ENCODE data around the gene KIF5A. TPM values are rescaled to one million over a fixed set of nuclear protein-coding genes. Genes with fewer than 3 reads are reported as not detected.

Gene KIF5A
- total RNA-seq, 1 experiment from 2014 or later, result 0.05 TPM

DNA sequence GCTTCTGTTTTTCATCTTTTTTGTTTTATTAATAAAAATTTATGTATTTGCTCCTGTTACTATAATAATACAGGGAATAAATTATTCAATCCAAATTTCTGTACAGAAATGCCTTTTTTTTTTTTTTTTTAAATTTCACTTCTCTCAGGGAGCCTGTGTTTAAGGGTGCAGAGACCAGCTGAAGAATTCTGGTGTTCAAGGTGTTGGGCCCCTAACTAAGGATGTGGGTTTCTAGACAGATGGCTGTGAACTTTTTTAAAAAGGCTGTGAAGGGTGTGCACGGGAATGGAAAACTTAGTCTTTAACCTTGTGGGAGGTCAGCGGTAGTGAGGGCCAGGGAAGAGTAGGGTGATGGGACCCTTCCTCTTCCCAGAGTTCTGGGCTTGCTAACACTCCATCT, 53.5 kb downstream of the KIF5A start:
- no peaks in the 10 kb centered on the region for H3K9me3 Mint-ChIP-seq (ENCODE audit: unreplicated experiment)
- peaks cover 3% of the 10 kb centered on the region for H3K36me3 ChIP-seq (ENCODE audit: control insufficient read depth, insufficient read depth, low read length)
- H3K4me3 Mint-ChIP-seq (ENCODE audit: unreplicated experiment), result peak overlapping the region; percentile 74
- intact Hi-C loops (cut with micrococcal nuclease; ENCODE audit: unreplicated experiment), result no loop called here
- ChIA-PET CTCF (interaction anchor here (0.8 to 1.4 kb wide), 3 partner anchors 11 to 56 kb away, joined by 3 to 6 read pairs (median 4); no protein-coding TSS in a partner anchor), POLR2A (interaction anchor here (0.6 kb wide), 1 partner anchor 91 kb away, joined by 3 read pairs; no protein-coding TSS in a partner anchor)
- no peak for DNase-seq
- H3K27me3 Mint-ChIP-seq (ENCODE audit: insufficient read depth, unreplicated experiment), result no peaks in the 10 kb centered on the region
- peaks cover 22% of the 10 kb centered on the region for H3K36me3 Mint-ChIP-seq (ENCODE audit: insufficient read depth, unreplicated experiment)
- no TSS peak for BruUV-seq (replicated peaks)
- peaks cover 7% of the 10 kb centered on the region for H3K4me1 Mint-ChIP-seq (ENCODE audit: low read depth, unreplicated experiment)
- peaks cover 6% of the 10 kb centered on the region; the same call in 1 of the 2 replicates for H3K4me1 ChIP-seq
- H3K9me3 ChIP-seq, result no peaks in the 10 kb centered on the region
- TF ChIP-seq CTCF (IDR thresholded peaks at IDR 0.05; ENCODE audit: insufficient read depth in 1 of 2, low read depth in 1 of 2, low read length in 1 of 2, severe bottlenecking in 1 of 2, unreplicated experiment in 1 of 2), result no peak
- H3K4me3 ChIP-seq (ENCODE audit: low read depth, low read length), result no peak overlapping the region
- H3K27ac Mint-ChIP-seq (ENCODE audit: unreplicated experiment), result no peak overlapping the region
- H3K27me3 ChIP-seq (replicated peaks; ENCODE audit: control insufficient read depth, insufficient read depth, low read length), result no peaks in the 10 kb centered on the region

DNA sequence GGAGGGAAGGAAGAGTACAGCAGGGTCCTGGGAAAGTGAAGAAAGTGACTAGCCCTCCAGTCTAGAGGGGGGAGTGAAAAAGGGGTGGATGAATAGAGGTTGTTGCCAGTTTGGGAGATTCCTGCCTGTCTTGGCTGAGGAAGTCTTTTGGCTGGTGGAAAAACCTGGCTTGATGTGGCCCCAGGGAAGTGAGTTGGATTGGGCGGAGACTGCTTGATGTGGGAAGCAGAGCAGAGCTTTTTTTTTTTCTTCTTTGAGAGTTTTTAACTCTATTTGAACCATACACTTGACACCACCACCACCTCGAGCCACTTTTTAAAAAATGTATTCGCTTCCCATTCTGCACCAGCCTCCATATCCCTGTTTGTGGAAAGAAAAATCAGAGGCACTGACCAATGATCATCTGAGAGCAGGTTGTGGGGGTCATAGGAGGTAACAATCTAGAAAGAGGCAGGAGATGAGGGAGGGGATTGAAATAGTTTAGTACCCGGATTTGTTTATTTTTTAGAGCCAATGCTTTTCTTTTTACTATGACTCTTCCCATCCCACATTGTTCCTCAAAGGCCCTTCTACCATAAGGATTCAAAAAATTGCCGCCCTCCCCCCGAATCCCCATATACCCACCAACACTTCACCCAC, 54.1 kb downstream of the KIF5A start:
- no TSS peak for BruUV-seq (replicated peaks)
- H3K4me1 Mint-ChIP-seq (ENCODE audit: low read depth, unreplicated experiment), result peaks cover 7% of the 10 kb centered on the region
- H3K36me3 ChIP-seq (ENCODE audit: control insufficient read depth, insufficient read depth, low read length), result peaks cover 3% of the 10 kb centered on the region
- peaks cover 6% of the 10 kb centered on the region; the same call in 1 of the 2 replicates for H3K4me1 ChIP-seq
- H3K9me3 ChIP-seq, result no peaks in the 10 kb centered on the region
- H3K36me3 Mint-ChIP-seq (ENCODE audit: insufficient read depth, unreplicated experiment), result peaks cover 18% of the 10 kb centered on the region
- intact Hi-C loops (cut with micrococcal nuclease; ENCODE audit: unreplicated experiment), result no loop called here
- H3K9me3 Mint-ChIP-seq (ENCODE audit: unreplicated experiment), result no peaks in the 10 kb centered on the region
- peak in 1 of 2 experiments; percentile 18 for DNase-seq
- peak overlapping the region; percentile 74 for H3K4me3 Mint-ChIP-seq (ENCODE audit: unreplicated experiment)
- TF ChIP-seq CTCF (IDR thresholded peaks at IDR 0.05; ENCODE audit: insufficient read depth in 1 of 2, low read depth in 1 of 2, low read length in 1 of 2, severe bottlenecking in 1 of 2, unreplicated experiment in 1 of 2), result no peak
- no peaks in the 10 kb centered on the region for H3K27me3 ChIP-seq (replicated peaks; ENCODE audit: control insufficient read depth, insufficient read depth, low read length)
- H3K27ac Mint-ChIP-seq (ENCODE audit: unreplicated experiment), result peak overlapping the region; percentile 77
- no peaks in the 10 kb centered on the region for H3K27me3 Mint-ChIP-seq (ENCODE audit: insufficient read depth, unreplicated experiment)
- ChIA-PET POLR2A (interaction anchor here (0.6 to 0.7 kb wide), 2 partner anchors 81 to 92 kb away, joined by 3 read pairs; no protein-coding TSS in a partner anchor), CTCF (interaction anchor here (0.8 to 1.4 kb wide), 3 partner anchors 12 to 57 kb away, joined by 3 to 6 read pairs (median 4); no protein-coding TSS in a partner anchor)
- peak overlapping the region; percentile 62 for H3K4me3 ChIP-seq (ENCODE audit: low read depth, low read length)

DNA sequence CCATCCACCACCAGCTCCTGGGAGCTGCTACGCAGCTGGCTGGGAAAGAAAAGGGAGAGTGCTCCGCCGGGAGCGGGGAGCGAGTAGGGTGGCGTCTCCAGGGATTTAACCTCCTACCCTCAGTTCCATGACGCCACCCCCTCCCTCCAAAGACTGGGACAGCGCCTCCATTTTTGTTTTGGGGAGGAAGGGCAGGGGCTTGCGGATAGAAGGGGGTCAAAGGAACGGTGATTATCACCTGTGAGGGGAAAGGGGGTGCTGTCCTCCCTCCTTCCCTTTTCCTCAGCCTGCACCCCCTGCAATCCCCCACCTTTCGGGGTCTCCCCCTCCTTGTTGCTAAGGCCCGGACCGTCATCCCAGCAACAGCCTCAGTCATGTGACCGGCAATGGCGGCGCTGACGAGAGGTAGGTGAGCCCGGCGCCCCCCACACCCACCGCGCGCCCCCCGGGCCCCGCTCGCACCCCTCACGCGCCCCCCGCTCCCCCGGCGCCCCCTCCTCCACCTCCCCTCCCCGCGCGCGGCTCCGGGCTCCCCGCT, 54.7 kb downstream of the KIF5A start, which contains the start of gene DTX3:
Gene DTX3, plus strand, starts transcription at position 371 of the 538 bp plus-strand sequence. CDS start 1,694 bp downstream, outside the sequence.
- no peak for TF ChIP-seq CTCF (IDR thresholded peaks at IDR 0.05; ENCODE audit: insufficient read depth in 1 of 2, low read depth in 1 of 2, low read length in 1 of 2, severe bottlenecking in 1 of 2, unreplicated experiment in 1 of 2)
- CTCF ChIA-PET, result interaction anchor here (0.9 to 1.4 kb wide), 2 partner anchors 21 to 57 kb away, joined by 3 to 4 read pairs; no protein-coding TSS in a partner anchor
- H3K27me3 Mint-ChIP-seq (ENCODE audit: insufficient read depth, unreplicated experiment), result no peaks in the 10 kb centered on the region
- peaks cover 12% of the 10 kb centered on the region for H3K36me3 Mint-ChIP-seq (ENCODE audit: insufficient read depth, unreplicated experiment)
- no TSS peak for BruUV-seq (replicated peaks)
- POLR2A ChIA-PET, result interaction anchor here (0.7 kb wide), 1 partner anchor 81 kb away, joined by 3 read pairs; no protein-coding TSS in a partner anchor
- peak within 1 kb of the TSS; percentile 77 for H3K27ac Mint-ChIP-seq (ENCODE audit: unreplicated experiment)
- intact Hi-C loops (cut with micrococcal nuclease; ENCODE audit: unreplicated experiment), result no loop called here
- peaks cover 1% of the 10 kb centered on the region; the same call in 1 of the 2 replicates for H3K36me3 ChIP-seq (ENCODE audit: control insufficient read depth, insufficient read depth, low read length)
- H3K9me3 ChIP-seq, result no peaks in the 10 kb centered on the region
- H3K4me1 ChIP-seq, result peaks cover 6% of the 10 kb centered on the region; the same call in 1 of the 2 replicates
- H3K27me3 ChIP-seq (replicated peaks; ENCODE audit: control insufficient read depth, insufficient read depth, low read length), result no peaks in the 10 kb centered on the region
- H3K4me3 Mint-ChIP-seq (ENCODE audit: unreplicated experiment), result peak within 1 kb of the TSS; percentile 74
- DNase-seq, result peak in 1 of 2 experiments; percentile 33
- H3K9me3 Mint-ChIP-seq (ENCODE audit: unreplicated experiment), result no peaks in the 10 kb centered on the region
- H3K4me3 ChIP-seq (ENCODE audit: low read depth, low read length), result peak within 1 kb of the TSS; percentile 62
- peaks cover 7% of the 10 kb centered on the region for H3K4me1 Mint-ChIP-seq (ENCODE audit: low read depth, unreplicated experiment)

All from Caco-2 (cell line).